AG04450 (cell line): Measurements from ENCODE around the gene SORL1. TPM values are rescaled to one million over a fixed set of nuclear protein-coding genes. Genes with fewer than 3 reads are reported as not detected.
"Not testable (repeated sequence)": the region's sequence is repeated elsewhere in the genome, so short reads cannot be mapped to it uniquely, and the experiment has no call there.

ENCODE experiments used
- CTCF ChIA-PET: fragments of 300-600, 350-600 bp; formaldehyde crosslinking; extraction: SDS; loops from one replicate; lab custom pipeline; 2022; ENCODE audit warnings: antibody characterized with exemption, inconsistent platforms; lab: Charles Lee
- POLR2A ChIA-PET: fragments of 350-600 bp; formaldehyde crosslinking; extraction: SDS; loops from one replicate; lab custom pipeline; 2021; ENCODE audit warnings: antibody characterized with exemption, inconsistent platforms; lab: Yijun Ruan, JAX
- DNase-seq: peaks from one replicate; pipeline ENCODE4 v3.0.0-alpha.2; 2011; ENCODE audit warnings: low read depth, low spot score
- H3K27ac ChIP-seq: one replicate; pipeline ENCODE4 v1.5.1; 2012; ENCODE audit warnings: low read depth, low read length, control low read depth
- H3K27me3 ChIP-seq: one replicate; pipeline ENCODE4 v1.6.0; 2012; ENCODE audit warnings: low read length; ENCODE audit not compliant: control insufficient read depth, insufficient read depth
- H3K4me3 ChIP-seq: 2 replicates; pipeline ENCODE4 v1.5.1; 2011; ENCODE audit warnings: mild to moderate bottlenecking, low read depth, low read length, control low read depth
- H3K9me3 ChIP-seq: 2 replicates; pipeline ENCODE4 v1.5.1; 2012; ENCODE audit warnings: low read length; ENCODE audit not compliant: control insufficient read depth, insufficient read depth
- polyA plus RNA-seq: library from polyadenylated mRNA; depleted of rRNA; stranded (reverse); fragments of >200 nt; gene quantifications from 2 replicates; pipeline ENCODE4 v1.2.3, GENCODE V29; 2011
- TF ChIP-seq, protein P1 (sequence below): IDR thresholded peaks from 2 replicates; pipeline ENCODE4 v1.5.1; 2011; ENCODE audit warnings: low read depth, low read length, control low read depth, inconsistent platforms

The SORL1 gene
- polyA plus RNA-seq, 1 experiment, result 5.4 TPM

DNA sequence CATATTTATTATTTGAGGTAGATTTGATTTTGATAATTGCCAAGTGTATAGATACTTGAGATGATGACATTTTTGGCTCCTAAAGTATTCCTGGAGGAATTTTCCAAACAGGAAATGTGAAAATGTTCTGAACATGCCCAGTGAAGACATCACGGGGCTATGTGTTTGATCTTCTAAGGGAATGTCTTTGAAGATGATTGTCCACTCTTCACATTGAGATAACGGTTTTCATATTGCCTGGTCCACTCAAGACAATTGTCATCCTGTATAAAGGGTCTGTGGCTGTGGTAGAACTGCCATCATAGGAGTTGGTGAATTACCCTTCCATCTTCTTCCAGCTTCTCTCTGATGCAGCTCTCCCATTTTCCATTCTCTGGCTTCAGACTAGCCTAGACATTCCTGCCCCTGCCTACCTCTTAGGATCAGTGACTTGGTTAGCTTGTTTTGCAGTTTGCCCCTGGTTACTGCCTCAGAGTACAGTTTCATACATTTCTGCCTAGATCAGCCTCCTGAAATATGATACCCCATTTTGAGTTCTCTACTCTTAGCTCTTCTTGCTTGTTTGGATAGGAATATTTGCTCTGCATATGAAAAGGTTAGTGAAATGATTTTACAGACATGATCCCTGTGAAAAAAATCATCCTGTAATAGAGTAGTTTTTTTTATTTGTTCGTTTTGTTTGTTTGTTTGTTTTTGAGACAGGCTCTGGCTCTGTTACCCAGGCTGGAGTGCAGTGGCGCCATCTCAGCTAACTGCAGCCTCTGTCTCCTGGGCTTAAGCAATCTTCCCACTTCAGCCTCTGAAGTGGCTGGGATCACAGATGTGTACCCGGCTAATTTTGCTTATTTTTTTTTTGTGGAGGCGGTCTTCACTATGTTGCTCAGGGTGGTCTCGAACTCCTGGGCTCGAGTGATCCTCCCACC, 112.0 kb downstream of the SORL1 start:
- TF ChIP-seq, protein P1, sequence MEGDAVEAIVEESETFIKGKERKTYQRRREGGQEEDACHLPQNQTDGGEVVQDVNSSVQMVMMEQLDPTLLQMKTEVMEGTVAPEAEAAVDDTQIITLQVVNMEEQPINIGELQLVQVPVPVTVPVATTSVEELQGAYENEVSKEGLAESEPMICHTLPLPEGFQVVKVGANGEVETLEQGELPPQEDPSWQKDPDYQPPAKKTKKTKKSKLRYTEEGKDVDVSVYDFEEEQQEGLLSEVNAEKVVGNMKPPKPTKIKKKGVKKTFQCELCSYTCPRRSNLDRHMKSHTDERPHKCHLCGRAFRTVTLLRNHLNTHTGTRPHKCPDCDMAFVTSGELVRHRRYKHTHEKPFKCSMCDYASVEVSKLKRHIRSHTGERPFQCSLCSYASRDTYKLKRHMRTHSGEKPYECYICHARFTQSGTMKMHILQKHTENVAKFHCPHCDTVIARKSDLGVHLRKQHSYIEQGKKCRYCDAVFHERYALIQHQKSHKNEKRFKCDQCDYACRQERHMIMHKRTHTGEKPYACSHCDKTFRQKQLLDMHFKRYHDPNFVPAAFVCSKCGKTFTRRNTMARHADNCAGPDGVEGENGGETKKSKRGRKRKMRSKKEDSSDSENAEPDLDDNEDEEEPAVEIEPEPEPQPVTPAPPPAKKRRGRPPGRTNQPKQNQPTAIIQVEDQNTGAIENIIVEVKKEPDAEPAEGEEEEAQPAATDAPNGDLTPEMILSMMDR, result no peak
- ChIA-PET CTCF (no interaction called here), POLR2A (interaction anchor here (0.9 kb wide), 1 partner anchor 272 kb away, joined by 3 read pairs; the partner anchor contains the start of gene SC5D)
- no peaks in the 10 kb centered on the region for H3K27me3 ChIP-seq
- DNase-seq, result peak; percentile 7
- H3K4me3 ChIP-seq, result no peak overlapping the region
- no peak overlapping the region for H3K27ac ChIP-seq
- H3K9me3 ChIP-seq, result no peaks in the 10 kb centered on the region

DNA sequence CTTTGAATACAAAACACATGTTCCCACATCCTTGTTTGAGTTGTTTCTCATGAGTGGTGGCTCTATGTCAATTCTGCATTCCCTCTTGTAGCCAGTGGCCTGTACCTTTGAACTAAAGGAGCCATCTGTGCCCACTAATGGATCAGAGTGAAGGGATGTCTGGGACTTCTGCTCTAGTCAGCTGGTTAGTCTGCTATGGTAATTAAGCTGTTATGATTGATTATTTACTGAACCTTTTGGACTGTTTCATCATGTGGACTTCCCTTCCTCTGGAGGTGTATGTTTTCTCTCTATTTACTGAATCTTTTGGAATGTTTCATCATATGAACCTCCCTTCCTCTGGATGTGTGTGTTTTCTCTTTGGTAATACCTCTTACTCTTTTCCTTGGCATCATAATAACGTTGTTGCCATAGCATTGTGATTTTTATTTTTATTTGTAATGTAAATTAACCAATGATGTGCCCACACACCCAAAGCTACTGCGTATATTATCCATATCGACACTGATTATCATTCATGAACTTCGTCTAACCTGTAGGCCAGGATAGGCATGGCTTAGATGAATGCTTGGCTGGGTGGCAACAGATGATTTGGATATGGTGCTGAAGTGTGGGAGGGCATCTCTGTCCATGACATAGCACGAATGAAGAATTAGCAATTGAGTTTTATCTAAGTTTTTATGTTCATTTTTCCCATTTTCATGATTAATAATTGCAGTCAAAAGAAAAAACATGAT, 113.0 kb downstream of the SORL1 start:
- CTCF ChIA-PET, result no interaction called here
- no peaks in the 10 kb centered on the region for H3K9me3 ChIP-seq
- TF ChIP-seq, protein P1, result no peak
- H3K27ac ChIP-seq, result no peak overlapping the region
- no peak for DNase-seq
- no peak overlapping the region for H3K4me3 ChIP-seq
- H3K27me3 ChIP-seq, result no peaks in the 10 kb centered on the region
- POLR2A ChIA-PET, result no interaction called here

DNA sequence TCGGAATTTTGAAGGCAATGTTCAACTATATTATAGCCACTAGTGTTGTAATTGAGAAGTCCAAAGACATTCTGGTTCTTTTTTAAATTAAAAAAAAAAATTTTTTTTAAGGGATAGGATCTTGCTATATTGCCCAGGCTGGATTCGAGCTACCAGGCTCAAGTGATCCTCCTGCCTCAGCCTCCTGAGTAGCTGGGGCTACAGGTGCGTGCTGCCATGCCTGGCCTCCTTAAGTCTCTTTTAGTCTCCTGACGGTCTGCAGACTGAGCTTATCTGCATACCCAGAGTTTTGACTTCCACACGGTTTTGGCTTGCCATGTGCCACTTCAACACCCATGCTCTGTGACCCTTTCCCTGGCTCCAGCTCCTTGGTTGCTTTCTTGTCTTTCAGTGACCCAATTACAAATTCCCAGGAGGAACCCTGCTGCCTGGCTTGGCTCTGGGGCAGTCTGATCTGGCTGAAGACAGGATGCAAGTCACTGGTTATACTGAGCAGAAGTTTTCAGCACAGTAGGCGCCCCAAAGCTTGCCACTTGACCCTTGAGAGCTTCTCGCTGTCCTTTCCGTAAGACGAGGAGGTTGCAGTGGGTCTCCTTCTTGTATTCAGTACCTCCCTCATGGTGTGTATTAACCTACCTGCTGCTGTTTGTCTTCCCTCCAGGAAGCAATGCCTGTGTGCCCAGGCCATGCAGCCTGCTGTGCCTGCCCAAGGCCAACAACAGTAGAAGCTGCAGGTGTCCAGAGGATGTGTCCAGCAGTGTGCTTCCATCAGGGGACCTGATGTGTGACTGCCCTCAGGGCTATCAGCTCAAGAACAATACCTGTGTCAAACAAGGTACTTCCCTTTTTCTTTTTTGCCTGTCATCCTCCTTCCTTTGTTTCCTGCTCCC, 114.4 kb downstream of the SORL1 start:
- H3K9me3 ChIP-seq, result no peaks in the 10 kb centered on the region
- no peak overlapping the region for H3K4me3 ChIP-seq
- TF ChIP-seq, protein P1, result no peak
- DNase-seq, result no peak
- ChIA-PET POLR2A (no interaction called here), CTCF (no interaction called here)
- no peaks in the 10 kb centered on the region for H3K27me3 ChIP-seq
- no peak overlapping the region for H3K27ac ChIP-seq

DNA sequence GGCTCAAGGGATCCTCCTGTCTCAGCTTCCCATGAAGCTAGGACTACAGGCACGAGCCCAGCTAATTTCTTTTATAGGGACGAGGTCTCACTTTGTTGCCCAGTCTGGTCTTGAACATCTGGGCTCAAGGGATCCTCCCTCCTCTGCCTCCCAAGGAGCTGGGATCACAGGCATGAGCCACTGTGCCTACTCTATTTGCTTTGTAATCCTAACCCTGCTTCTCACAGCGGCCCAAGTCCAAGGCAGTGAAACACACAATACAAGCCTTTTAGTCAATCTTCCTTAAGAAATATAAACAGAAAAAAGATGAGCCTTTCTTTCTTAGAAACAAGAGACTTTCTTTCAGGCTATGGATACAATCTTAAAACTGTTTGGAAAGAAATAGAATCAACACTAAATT, 115.9 kb downstream of the SORL1 start:
- POLR2A ChIA-PET, result no interaction called here

DNA sequence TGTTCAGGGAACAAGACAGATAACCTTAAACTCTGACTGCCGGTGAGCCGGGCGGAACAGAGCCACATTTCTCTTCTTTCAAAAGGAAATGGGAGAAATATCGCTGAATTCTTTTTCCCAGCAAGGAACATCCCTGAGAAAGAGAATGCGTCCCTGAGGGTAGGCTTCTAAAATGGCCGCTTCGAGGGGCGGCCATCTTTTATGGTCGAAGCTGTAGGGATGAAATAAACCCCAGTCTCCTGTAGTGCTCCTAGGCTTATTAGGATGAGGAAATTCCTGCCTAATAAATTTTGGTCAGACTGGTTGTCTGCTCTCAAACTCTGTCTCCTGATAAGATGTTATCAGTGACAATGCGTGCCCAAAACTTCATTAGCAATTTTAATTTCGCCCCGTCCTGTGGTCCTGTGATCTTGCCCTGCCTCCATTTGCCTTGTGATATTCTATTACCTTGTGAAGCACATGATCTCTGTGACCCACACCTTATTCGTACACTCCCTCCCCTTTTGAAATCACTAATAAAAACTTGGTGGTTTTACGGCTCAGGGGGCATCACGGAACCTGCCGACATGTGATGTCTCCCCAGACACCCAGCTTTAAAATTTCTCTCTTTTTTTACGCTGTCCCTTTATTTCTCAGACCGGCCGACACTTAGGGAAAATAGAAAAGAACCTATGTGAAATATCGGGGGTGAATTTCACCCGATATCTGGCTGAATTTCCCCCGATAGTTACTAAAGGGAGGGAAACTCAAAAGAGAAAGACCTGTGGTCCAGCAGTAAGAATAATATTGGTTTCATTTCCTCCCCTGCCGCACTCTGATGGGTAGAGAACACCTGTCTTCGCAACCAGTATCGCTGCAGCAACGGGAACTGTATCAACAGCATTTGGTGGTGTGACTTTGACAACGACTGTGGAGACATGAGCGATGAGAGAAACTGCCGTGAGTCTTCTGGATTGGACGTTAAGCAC, 117.5 kb downstream of the SORL1 start:
- H3K4me3 ChIP-seq, POLR2A ChIA-PET, H3K27me3 ChIP-seq, DNase-seq, H3K9me3 ChIP-seq, H3K27ac ChIP-seq: not testable (repeated sequence)
- CTCF ChIA-PET, result interaction anchor here (0.8 kb wide), 1 partner anchor 375 kb away, joined by 3 read pairs; no protein-coding TSS in a partner anchor

More for the DNA sequence above, 115.9 kb downstream of the SORL1 start:
- H3K4me3 ChIP-seq, result no peak overlapping the region
- CTCF ChIA-PET, result no interaction called here
- no peaks in the 10 kb centered on the region for H3K9me3 ChIP-seq
- H3K27ac ChIP-seq, result no peak overlapping the region
- TF ChIP-seq, protein P1, result no peak
- peaks cover 5% of the 10 kb centered on the region for H3K27me3 ChIP-seq
- DNase-seq, result no peak
